Left ventricle myocardium inferior (tissue), 1 donor: ENCODE measurements around the gene ESPL1. TPM values are rescaled to one million over a fixed set of nuclear protein-coding genes. Genes with fewer than 3 reads are reported as not detected.
A peak's percentile ranks its signal among the peaks of the same experiment; 100 is the strongest.

ENCODE experiments used
- DNase-seq: peaks from one replicate; pipeline ENCODE4 v3.0.0-alpha.2; 2020
- H3K27ac ChIP-seq: fragments of 200-600 bp; replicated peaks from 2 replicates; pipeline ENCODE4 v1.8.0; 2021
- H3K27me3 ChIP-seq: fragments of 200-600 bp; 2 replicates; pipeline ENCODE4 v1.8.0; 2021; ENCODE audit warnings: low read depth
- H3K36me3 ChIP-seq: fragments of 200-600 bp; 2 replicates; pipeline ENCODE4 v1.8.0; 2021
- H3K4me1 ChIP-seq: fragments of 200-600 bp; 2 replicates; pipeline ENCODE4 v1.8.0; 2021
- H3K4me3 ChIP-seq: fragments of 200-600 bp; 2 replicates; pipeline ENCODE4 v1.8.0; 2021; ENCODE audit warnings: mild to moderate bottlenecking, moderate library complexity
- H3K9me3 ChIP-seq: fragments of 200-600 bp; replicated peaks from 2 replicates; pipeline ENCODE4 v1.8.0; 2021
- intact Hi-C: fragments of 100-400 bp; cut with micrococcal nuclease; formaldehyde crosslinking; loops from one replicate; pipeline ENCODE4 v1.11.0; 2022
- total RNA-seq: library from RNA; stranded (reverse); fragmentation: NEBNext Ultra II Directional; extraction: Animal tissue kit (Norgen Biotek cat#: 25700); gene quantifications from one replicate; pipeline ENCODE4 v1.2.1, GENCODE V29; 2021
- TF ChIP-seq, protein P1 (sequence below): fragments of 200-600 bp; IDR thresholded peaks from 2 replicates; pipeline ENCODE4 v1.8.0; 2021; ENCODE audit warnings: antibody characterized with exemption, mild to moderate bottlenecking, borderline replicate concordance
- donor health status: DM: no; HTN: yes; CAD: no; lungs with severe emphysema.

Gene ESPL1
- total RNA-seq, 1 donor from 2014 or later, result 0.36 TPM

DNA sequence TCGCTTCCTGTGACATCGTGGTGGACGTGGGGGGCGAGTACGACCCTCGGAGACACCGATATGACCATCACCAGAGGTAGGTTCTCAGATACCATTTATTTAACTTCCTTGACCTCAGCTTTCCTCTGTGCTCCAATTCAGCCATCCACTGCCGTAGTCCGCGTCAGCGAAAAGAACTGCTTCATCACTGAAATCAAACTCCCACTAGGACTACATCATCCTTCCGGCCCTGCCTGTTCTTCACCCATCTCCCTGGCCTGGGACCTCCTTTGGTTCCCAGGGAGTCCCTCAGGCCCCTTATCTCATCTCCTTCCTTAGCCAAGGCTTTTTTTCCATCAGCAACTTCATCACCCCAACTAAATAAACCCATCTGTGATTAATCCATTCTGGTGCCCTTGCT lies 32.1 kb downstream of the ESPL1 start:
- intact Hi-C loops, result no loop called here
- no peak for DNase-seq
- peak overlapping the region; percentile 84 for H3K4me3 ChIP-seq
- H3K4me1 ChIP-seq, result peaks cover 77% of the 10 kb centered on the region
- H3K27ac ChIP-seq, result peak overlapping the region; percentile 88
- H3K27me3 ChIP-seq, result no peaks in the 10 kb centered on the region
- TF ChIP-seq, protein P1, sequence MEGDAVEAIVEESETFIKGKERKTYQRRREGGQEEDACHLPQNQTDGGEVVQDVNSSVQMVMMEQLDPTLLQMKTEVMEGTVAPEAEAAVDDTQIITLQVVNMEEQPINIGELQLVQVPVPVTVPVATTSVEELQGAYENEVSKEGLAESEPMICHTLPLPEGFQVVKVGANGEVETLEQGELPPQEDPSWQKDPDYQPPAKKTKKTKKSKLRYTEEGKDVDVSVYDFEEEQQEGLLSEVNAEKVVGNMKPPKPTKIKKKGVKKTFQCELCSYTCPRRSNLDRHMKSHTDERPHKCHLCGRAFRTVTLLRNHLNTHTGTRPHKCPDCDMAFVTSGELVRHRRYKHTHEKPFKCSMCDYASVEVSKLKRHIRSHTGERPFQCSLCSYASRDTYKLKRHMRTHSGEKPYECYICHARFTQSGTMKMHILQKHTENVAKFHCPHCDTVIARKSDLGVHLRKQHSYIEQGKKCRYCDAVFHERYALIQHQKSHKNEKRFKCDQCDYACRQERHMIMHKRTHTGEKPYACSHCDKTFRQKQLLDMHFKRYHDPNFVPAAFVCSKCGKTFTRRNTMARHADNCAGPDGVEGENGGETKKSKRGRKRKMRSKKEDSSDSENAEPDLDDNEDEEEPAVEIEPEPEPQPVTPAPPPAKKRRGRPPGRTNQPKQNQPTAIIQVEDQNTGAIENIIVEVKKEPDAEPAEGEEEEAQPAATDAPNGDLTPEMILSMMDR, result no peak
- H3K36me3 ChIP-seq, result peaks cover 51% of the 10 kb centered on the region
- H3K9me3 ChIP-seq, result no peaks in the 10 kb centered on the region

- Histone ChIP-seq H3K4me1 (peaks cover 57% of the 10 kb centered on the region), H3K27ac (no peak overlapping the region), H3K27me3 (no peaks in the 10 kb centered on the region), H3K9me3 (no peaks in the 10 kb centered on the region), H3K4me3 (no peak overlapping the region), H3K36me3 (peaks cover 73% of the 10 kb centered on the region)
- no peak for DNase-seq
- TF ChIP-seq, protein P1, result no peak
- intact Hi-C loops, result no loop called here
These were observed 34.8 kb downstream of the ESPL1 start for GRCh38 chr12:53302903-53303302.

GRCh38 chr12:53306826-53307225 lies 38.7 kb downstream of the ESPL1 start:
- H3K4me1 ChIP-seq, result peaks cover 21% of the 10 kb centered on the region
- no peak overlapping the region for H3K4me3 ChIP-seq
- DNase-seq, result no peak
- H3K9me3 ChIP-seq, result no peaks in the 10 kb centered on the region
- H3K36me3 ChIP-seq, result peaks cover 94% of the 10 kb centered on the region
- intact Hi-C loops, result no loop called here
- TF ChIP-seq, protein P1, result no peak
- H3K27me3 ChIP-seq, result no peaks in the 10 kb centered on the region
- no peak overlapping the region for H3K27ac ChIP-seq

- H3K9me3 ChIP-seq, result no peaks in the 10 kb centered on the region
- intact Hi-C loops, result no loop called here
- no peak overlapping the region for H3K27ac ChIP-seq
- no peak for DNase-seq
- peaks cover 7% of the 10 kb centered on the region for H3K4me1 ChIP-seq
- TF ChIP-seq, protein P1, result no peak
- no peaks in the 10 kb centered on the region for H3K27me3 ChIP-seq
- no peak overlapping the region for H3K4me3 ChIP-seq
- H3K36me3 ChIP-seq, result peaks cover 91% of the 10 kb centered on the region
These were observed 40.2 kb downstream of the ESPL1 start for GRCh38 chr12:53308276-53308675.

GRCh38 chr12:53313996-53314395 lies 45.9 kb downstream of the ESPL1 start:
- Histone ChIP-seq H3K4me3 (no peak overlapping the region), H3K27me3 (no peaks in the 10 kb centered on the region), H3K9me3 (no peaks in the 10 kb centered on the region), H3K36me3 (peaks cover 82% of the 10 kb centered on the region), H3K4me1 (peaks cover 5% of the 10 kb centered on the region), H3K27ac (no peak overlapping the region)
- no peak for DNase-seq
- intact Hi-C loops, result no loop called here
- TF ChIP-seq, protein P1, result no peak
